ENCODE measurements around the gene ABRACL.

Gene ABRACL

GRCh38 chr6:139006477-139006876 is 22.1 kb upstream of the ABRACL start:
- no peak for TF ChIP-seq CTCF (IDR thresholded peaks at IDR 0.05)

- TF ChIP-seq CTCF (IDR thresholded peaks at IDR 0.05) = no peak
These were observed 21.1 kb upstream of the ABRACL start for GRCh38 chr6:139007428-139007827.

GRCh38 chr6:139008117-139008516 is 20.4 kb upstream of the ABRACL start:
- TF ChIP-seq CTCF (IDR thresholded peaks at IDR 0.05) = no peak

- TF ChIP-seq CTCF (IDR thresholded peaks at IDR 0.05) = no peak
These were observed 17.9 kb upstream of the ABRACL start for GRCh38 chr6:139010674-139011073.

GRCh38 chr6:139011980-139012379 is 16.6 kb upstream of the ABRACL start:
- no peak for TF ChIP-seq CTCF (IDR thresholded peaks at IDR 0.05)

GRCh38 chr6:139013185-139013800 is 15.3 kb upstream of the ABRACL start:
- TF ChIP-seq CTCF (IDR thresholded peaks at IDR 0.05) = no peak

- no peak for TF ChIP-seq CTCF (IDR thresholded peaks at IDR 0.05)
These were observed 13.6 kb upstream of the ABRACL start for GRCh38 chr6:139014945-139015344.

Measured in LNCAP (cell line).